ENCODE data around the gene HTRA3.

Gene HTRA3

DNA sequence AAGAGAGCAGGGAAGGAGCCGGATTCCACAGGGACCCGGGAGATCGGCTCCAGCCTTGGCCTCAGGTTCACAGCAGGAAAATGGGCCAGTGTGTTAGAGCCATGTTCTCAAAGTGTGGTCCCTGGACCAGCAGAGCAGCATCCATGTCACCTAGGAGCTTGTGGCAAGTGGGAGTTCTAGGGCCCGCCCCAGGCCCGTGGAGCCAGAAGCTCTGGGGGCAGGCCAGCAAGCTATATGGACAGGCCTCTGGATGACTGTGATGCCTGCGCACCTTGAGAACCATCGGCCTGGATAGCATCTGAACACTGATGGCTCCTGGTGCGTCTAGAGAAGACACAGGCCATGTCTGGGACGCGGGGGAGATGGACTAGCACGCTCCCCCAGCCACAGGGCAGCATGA is 36.8 kb upstream of the HTRA3 start:
- H3K27me3 Mint-ChIP-seq (ENCODE audit: low read depth), result peaks cover 4% of the 10 kb centered on the region

GRCh38 chr4:8233672-8234484 is 35.7 kb upstream of the HTRA3 start:
- TF ChIP-seq, protein P1, sequence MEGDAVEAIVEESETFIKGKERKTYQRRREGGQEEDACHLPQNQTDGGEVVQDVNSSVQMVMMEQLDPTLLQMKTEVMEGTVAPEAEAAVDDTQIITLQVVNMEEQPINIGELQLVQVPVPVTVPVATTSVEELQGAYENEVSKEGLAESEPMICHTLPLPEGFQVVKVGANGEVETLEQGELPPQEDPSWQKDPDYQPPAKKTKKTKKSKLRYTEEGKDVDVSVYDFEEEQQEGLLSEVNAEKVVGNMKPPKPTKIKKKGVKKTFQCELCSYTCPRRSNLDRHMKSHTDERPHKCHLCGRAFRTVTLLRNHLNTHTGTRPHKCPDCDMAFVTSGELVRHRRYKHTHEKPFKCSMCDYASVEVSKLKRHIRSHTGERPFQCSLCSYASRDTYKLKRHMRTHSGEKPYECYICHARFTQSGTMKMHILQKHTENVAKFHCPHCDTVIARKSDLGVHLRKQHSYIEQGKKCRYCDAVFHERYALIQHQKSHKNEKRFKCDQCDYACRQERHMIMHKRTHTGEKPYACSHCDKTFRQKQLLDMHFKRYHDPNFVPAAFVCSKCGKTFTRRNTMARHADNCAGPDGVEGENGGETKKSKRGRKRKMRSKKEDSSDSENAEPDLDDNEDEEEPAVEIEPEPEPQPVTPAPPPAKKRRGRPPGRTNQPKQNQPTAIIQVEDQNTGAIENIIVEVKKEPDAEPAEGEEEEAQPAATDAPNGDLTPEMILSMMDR (IDR thresholded peaks at IDR 0.05; ENCODE audit: unreplicated experiment in 3 of 3), result no peak
- Mint-ChIP-seq H3K27me3 (ENCODE audit: low read depth) (peaks cover 4% of the 10 kb centered on the region), H3K9me3 (no peaks in the 10 kb centered on the region), H3K36me3 (ENCODE audit: low read depth) (no peaks in the 10 kb centered on the region), H3K4me1 (peaks cover 11% of the 10 kb centered on the region), H3K27ac (no peak overlapping the region), H3K4me3 (no peak overlapping the region)

More for the DNA sequence above, 36.8 kb upstream of the HTRA3 start:
- H3K4me1 Mint-ChIP-seq, result peaks cover 11% of the 10 kb centered on the region
- TF ChIP-seq, protein P1 (IDR thresholded peaks at IDR 0.05; ENCODE audit: unreplicated experiment in 3 of 3), result no peak
- no peaks in the 10 kb centered on the region for H3K36me3 Mint-ChIP-seq (ENCODE audit: low read depth)
- H3K4me3 Mint-ChIP-seq, result no peak overlapping the region
- H3K27ac Mint-ChIP-seq, result no peak overlapping the region
- H3K9me3 Mint-ChIP-seq, result no peaks in the 10 kb centered on the region

GRCh38 chr4:8234715-8235114 is 34.8 kb upstream of the HTRA3 start:
- H3K9me3 Mint-ChIP-seq, result no peaks in the 10 kb centered on the region
- peaks cover 11% of the 10 kb centered on the region for H3K4me1 Mint-ChIP-seq
- peaks cover 4% of the 10 kb centered on the region for H3K27me3 Mint-ChIP-seq (ENCODE audit: low read depth)
- H3K27ac Mint-ChIP-seq, result no peak overlapping the region
- H3K4me3 Mint-ChIP-seq, result no peak overlapping the region
- TF ChIP-seq, protein P1 (IDR thresholded peaks at IDR 0.05; ENCODE audit: unreplicated experiment in 3 of 3), result no peak
- H3K36me3 Mint-ChIP-seq (ENCODE audit: low read depth), result no peaks in the 10 kb centered on the region

DNA sequence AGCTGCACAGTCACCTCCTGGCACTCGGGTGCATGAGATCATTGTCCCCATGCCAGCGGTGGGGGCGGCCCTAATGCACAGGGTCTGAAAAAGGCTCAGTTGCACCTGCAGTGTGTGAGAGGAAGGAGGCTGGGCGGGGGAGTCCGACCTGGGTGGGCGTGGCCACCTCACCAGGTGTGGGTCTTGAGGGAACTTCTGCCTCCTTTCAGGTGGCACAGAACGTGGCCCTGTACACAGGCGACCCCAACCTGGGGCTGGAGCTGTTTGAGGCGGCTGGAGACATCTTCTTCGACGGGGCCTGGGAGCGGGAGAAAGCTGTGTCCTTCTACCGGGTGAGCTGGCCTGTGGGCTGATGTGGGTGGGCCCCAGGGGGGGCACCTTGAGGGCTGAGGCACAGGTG is 34.3 kb upstream of the HTRA3 start:
- peaks cover 10% of the 10 kb centered on the region for H3K4me1 Mint-ChIP-seq

DNA sequence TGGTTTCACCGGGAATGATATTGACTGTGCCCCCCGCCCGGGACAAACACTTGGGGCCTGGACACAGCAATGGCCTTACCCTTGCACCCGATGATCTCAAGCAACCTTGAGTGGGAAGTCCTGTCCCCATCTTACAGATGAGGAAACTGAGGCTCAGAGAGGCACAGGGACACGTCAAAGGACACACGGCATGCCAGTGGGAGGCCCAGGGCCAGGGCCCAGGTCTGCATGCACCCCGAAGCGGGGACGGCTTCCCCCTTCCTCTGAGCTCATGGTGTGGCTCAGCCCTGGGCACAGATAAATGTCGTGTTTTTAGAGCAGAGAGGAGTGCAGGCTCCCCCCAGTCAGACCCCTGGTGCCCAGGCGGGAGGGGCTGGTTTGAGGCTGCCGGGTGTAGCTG is 33.9 kb upstream of the HTRA3 start:
- Mint-ChIP-seq H3K4me3 (no peak overlapping the region), H3K9me3 (no peaks in the 10 kb centered on the region), H3K36me3 (ENCODE audit: low read depth) (no peaks in the 10 kb centered on the region), H3K27me3 (ENCODE audit: low read depth) (no peaks in the 10 kb centered on the region), H3K4me1 (peaks cover 5% of the 10 kb centered on the region), H3K27ac (no peak overlapping the region)
- TF ChIP-seq, protein P1 (IDR thresholded peaks at IDR 0.05; ENCODE audit: unreplicated experiment in 3 of 3), result no peak

More for the DNA sequence above, 34.3 kb upstream of the HTRA3 start:
- no peak overlapping the region for H3K4me3 Mint-ChIP-seq
- no peaks in the 10 kb centered on the region for H3K9me3 Mint-ChIP-seq
- H3K27ac Mint-ChIP-seq, result no peak overlapping the region
- H3K27me3 Mint-ChIP-seq (ENCODE audit: low read depth), result peaks cover 4% of the 10 kb centered on the region
- TF ChIP-seq, protein P1 (IDR thresholded peaks at IDR 0.05; ENCODE audit: unreplicated experiment in 3 of 3), result no peak
- H3K36me3 Mint-ChIP-seq (ENCODE audit: low read depth), result no peaks in the 10 kb centered on the region

All from nephron (organoid).